ENCODE results near the gene POU5F1. TPM values are rescaled to one million over a fixed set of nuclear protein-coding genes. Genes with fewer than 3 reads are reported as not detected.

POU5F1 gene
- total RNA-seq, 1 donor from 2014 or later, result 48.8 TPM

DNA sequence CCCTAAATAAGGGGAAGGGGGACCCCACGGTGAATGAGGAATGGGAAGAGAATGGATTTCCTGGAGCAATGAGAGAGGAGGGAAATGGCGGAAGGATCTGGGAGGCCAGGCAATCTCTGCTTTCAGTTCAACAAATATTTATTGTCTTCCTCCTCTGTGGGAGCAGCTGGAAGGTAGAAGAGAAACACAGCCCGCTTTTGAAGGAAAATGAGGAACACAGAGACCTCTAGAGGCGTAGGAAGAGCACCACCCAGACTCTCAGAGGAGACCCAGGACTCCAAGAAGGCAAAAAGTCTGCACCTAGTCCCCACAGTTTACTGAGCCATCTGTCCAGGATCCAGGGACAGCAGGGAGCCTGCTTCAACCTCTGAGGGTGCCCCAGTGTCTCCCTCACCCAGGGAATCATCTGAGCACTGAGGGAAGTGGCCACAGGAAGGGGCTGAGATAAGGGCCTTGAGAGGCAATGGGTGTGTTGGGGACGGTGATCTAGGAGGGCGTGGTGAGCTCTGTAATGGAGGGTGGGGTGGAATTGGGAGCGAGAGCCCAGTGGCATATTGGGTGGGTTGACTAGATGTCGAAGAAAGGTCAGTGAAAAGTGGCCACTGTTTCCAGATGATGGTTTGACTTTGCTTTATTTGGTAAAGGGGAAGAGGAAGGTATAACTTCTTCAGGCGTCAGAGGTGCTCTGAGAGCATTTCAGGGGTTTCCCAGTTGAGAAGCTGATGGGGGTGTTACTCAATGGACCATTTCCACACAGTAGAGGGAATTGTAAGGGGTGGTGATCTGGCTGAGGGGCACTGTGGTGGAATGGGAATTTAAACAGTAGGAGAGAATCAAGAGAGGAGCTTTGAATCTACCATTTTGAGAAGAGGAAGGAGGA, 55.3 kb downstream of the POU5F1 start:
- H3K9me3 Mint-ChIP-seq (ENCODE audit: unreplicated experiment), result peaks cover 2% of the 10 kb centered on the region
- no peak overlapping the region for H3K4me3 Mint-ChIP-seq (ENCODE audit: unreplicated experiment)
- H3K36me3 Mint-ChIP-seq (ENCODE audit: unreplicated experiment), result no peaks in the 10 kb centered on the region
- TF ChIP-seq, protein P1, sequence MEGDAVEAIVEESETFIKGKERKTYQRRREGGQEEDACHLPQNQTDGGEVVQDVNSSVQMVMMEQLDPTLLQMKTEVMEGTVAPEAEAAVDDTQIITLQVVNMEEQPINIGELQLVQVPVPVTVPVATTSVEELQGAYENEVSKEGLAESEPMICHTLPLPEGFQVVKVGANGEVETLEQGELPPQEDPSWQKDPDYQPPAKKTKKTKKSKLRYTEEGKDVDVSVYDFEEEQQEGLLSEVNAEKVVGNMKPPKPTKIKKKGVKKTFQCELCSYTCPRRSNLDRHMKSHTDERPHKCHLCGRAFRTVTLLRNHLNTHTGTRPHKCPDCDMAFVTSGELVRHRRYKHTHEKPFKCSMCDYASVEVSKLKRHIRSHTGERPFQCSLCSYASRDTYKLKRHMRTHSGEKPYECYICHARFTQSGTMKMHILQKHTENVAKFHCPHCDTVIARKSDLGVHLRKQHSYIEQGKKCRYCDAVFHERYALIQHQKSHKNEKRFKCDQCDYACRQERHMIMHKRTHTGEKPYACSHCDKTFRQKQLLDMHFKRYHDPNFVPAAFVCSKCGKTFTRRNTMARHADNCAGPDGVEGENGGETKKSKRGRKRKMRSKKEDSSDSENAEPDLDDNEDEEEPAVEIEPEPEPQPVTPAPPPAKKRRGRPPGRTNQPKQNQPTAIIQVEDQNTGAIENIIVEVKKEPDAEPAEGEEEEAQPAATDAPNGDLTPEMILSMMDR (IDR thresholded peaks at IDR 0.05; ENCODE audit: partially characterized antibody, unreplicated experiment), result no peak
- H3K27ac Mint-ChIP-seq (ENCODE audit: unreplicated experiment), result no peak overlapping the region
- peaks cover 6% of the 10 kb centered on the region for H3K27me3 Mint-ChIP-seq (ENCODE audit: unreplicated experiment)
- DNase-seq, result no peak
- H3K4me1 Mint-ChIP-seq (ENCODE audit: low read depth, unreplicated experiment), result no peaks in the 10 kb centered on the region

DNA sequence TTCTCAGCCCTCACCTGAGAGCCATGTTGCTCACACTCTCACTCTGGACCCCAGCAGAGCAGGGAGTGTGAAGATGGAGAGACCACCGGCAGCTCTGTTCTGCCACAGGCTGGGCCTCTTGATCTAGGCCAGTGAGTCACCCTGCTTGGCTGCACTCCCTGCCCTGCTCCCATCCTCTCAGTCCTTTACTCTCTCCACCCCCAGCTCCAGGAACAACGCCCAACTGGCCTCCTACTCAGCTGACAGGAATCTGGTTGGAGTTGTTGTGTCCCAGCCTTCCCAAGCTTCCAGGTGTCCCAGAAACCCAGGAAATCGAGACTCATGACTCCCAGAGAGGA, 56.0 kb downstream of the POU5F1 start, which contains the start of gene PSORS1C1:
TSS of gene PSORS1C1 (plus strand) at position 260 of the 338 bp plus-strand sequence. CDS start 14,833 bp downstream, outside the sequence.
- no peak within 1 kb of the TSS for H3K4me3 Mint-ChIP-seq (ENCODE audit: unreplicated experiment)
- no peaks in the 10 kb centered on the region for H3K36me3 Mint-ChIP-seq (ENCODE audit: unreplicated experiment)
- no peak for DNase-seq
- H3K27ac Mint-ChIP-seq (ENCODE audit: unreplicated experiment), result no peak within 1 kb of the TSS
- H3K4me1 Mint-ChIP-seq (ENCODE audit: low read depth, unreplicated experiment), result no peaks in the 10 kb centered on the region
- TF ChIP-seq, protein P1 (IDR thresholded peaks at IDR 0.05; ENCODE audit: partially characterized antibody, unreplicated experiment), result no peak
- H3K9me3 Mint-ChIP-seq (ENCODE audit: unreplicated experiment), result peaks cover 2% of the 10 kb centered on the region
- peaks cover 6% of the 10 kb centered on the region for H3K27me3 Mint-ChIP-seq (ENCODE audit: unreplicated experiment)

Other genes with a start within 250 kb of the POU5F1 start
- not detected for gene SFTA2, start 238.5 kb downstream of the POU5F1 start, total RNA-seq (ENCODE audit: unreplicated experiment)
- not detected for gene MUCL3, start 229.7 kb downstream of the POU5F1 start, total RNA-seq (ENCODE audit: unreplicated experiment)
- gene MUC21, start 187.0 kb downstream of the POU5F1 start, total RNA-seq (ENCODE audit: unreplicated experiment), result not detected
- not detected for gene MUC22, start 160.2 kb downstream of the POU5F1 start, total RNA-seq (ENCODE audit: unreplicated experiment)
- gene C6orf15, start 58.1 kb downstream of the POU5F1 start, total RNA-seq (ENCODE audit: unreplicated experiment), result not detected
- gene PSORS1C1, start 55.9 kb downstream of the POU5F1 start, total RNA-seq (ENCODE audit: unreplicated experiment), result not detected
- gene CDSN, start 50.2 kb downstream of the POU5F1 start, total RNA-seq (ENCODE audit: unreplicated experiment), result not detected
- gene PSORS1C2, start 31.6 kb downstream of the POU5F1 start, total RNA-seq (ENCODE audit: unreplicated experiment), result 0.49 TPM
- 28.7 TPM for gene CCHCR1, start 12.9 kb downstream of the POU5F1 start, total RNA-seq (ENCODE audit: unreplicated experiment)
- 5.8 TPM for gene TCF19, start 12.1 kb downstream of the POU5F1 start, total RNA-seq (ENCODE audit: unreplicated experiment)
- 13.7 TPM for gene HLA-C, start 101.4 kb upstream of the POU5F1 start, total RNA-seq (ENCODE audit: unreplicated experiment)
- gene HLA-B, start 186.5 kb upstream of the POU5F1 start, total RNA-seq (ENCODE audit: unreplicated experiment), result 11.4 TPM
- gene MICA, start 232.9 kb upstream of the POU5F1 start, total RNA-seq (ENCODE audit: unreplicated experiment), result 0.42 TPM

Measured in glutamatergic neuron (in vitro differentiated cells).